ENCODE measurements around the gene QARS1. TPM values are rescaled to one million over a fixed set of nuclear protein-coding genes. Genes with fewer than 3 reads are reported as not detected.

The QARS1 gene
- total RNA-seq, 4 donors from 2014 or later = 295 to 361 (median 342) TPM

- Histone ChIP-seq H3K9me3 (no peaks in the 10 kb centered on the region), H3K36me3 (peaks cover 0 to 28% (median 0%) of the 10 kb centered on the region in 3 donors), H3K4me1 (peaks cover 0 to 37% (median 9%) of the 10 kb centered on the region in 4 donors), H3K4me3 (peak within 1 kb of the TSS; percentile 91 to 100 (median 95)), H3K27ac (peak within 1 kb of the TSS; percentile 94 to 100 (median 97)), H3K27me3 (no peaks in the 10 kb centered on the region)
- peak; percentile 50 to 83 for TF ChIP-seq POLR2A (IDR thresholded peaks at IDR 0.05)
- TF ChIP-seq, protein P1, sequence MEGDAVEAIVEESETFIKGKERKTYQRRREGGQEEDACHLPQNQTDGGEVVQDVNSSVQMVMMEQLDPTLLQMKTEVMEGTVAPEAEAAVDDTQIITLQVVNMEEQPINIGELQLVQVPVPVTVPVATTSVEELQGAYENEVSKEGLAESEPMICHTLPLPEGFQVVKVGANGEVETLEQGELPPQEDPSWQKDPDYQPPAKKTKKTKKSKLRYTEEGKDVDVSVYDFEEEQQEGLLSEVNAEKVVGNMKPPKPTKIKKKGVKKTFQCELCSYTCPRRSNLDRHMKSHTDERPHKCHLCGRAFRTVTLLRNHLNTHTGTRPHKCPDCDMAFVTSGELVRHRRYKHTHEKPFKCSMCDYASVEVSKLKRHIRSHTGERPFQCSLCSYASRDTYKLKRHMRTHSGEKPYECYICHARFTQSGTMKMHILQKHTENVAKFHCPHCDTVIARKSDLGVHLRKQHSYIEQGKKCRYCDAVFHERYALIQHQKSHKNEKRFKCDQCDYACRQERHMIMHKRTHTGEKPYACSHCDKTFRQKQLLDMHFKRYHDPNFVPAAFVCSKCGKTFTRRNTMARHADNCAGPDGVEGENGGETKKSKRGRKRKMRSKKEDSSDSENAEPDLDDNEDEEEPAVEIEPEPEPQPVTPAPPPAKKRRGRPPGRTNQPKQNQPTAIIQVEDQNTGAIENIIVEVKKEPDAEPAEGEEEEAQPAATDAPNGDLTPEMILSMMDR (IDR thresholded peaks at IDR 0.05) = peak in 5 of 6 experiments; percentile 47 to 66 (median 53)
- peak; percentile 94 to 98 (median 98) for DNase-seq
Observed at GRCh38 chr3:49093853-49094767, 10.4 kb downstream of the QARS1 start, which contains the start of gene QRICH1. Gene QRICH1, minus strand, starts transcription at chr3:49094071. Its CDS starts 17,054 bp downstream, at chr3:49077017.

GRCh38 chr3:49092938-49093852 lies 11.4 kb downstream of the QARS1 start:
- peak; percentile 85 to 93 (median 88) for DNase-seq
- Histone ChIP-seq H3K4me1 (peaks cover 0 to 37% (median 9%) of the 10 kb centered on the region in 4 donors), H3K36me3 (peaks cover 0 to 19% (median 0%) of the 10 kb centered on the region in 3 donors), H3K27ac (peak overlapping the region; percentile 94 to 100 (median 97)), H3K9me3 (no peaks in the 10 kb centered on the region), H3K4me3 (peak overlapping the region; percentile 91 to 100 (median 95)), H3K27me3 (no peaks in the 10 kb centered on the region)
- TF ChIP-seq POLR2A (IDR thresholded peaks at IDR 0.05) = no peak

GRCh38 chr3:49081429-49081828 lies 23.1 kb downstream of the QARS1 start:
- no peak overlapping the region for H3K4me3 ChIP-seq
- H3K27ac ChIP-seq = no peak overlapping the region
- no peaks in the 10 kb centered on the region for H3K4me1 ChIP-seq
- no peaks in the 10 kb centered on the region for H3K9me3 ChIP-seq
- peaks cover 0 to 19% (median 0%) of the 10 kb centered on the region in 3 donors for H3K36me3 ChIP-seq
- no peaks in the 10 kb centered on the region for H3K27me3 ChIP-seq
- TF ChIP-seq, protein P1 (IDR thresholded peaks at IDR 0.05) = no peak
- TF ChIP-seq POLR2A (IDR thresholded peaks at IDR 0.05) = no peak
- DNase-seq = no peak

GRCh38 chr3:49079270-49079669 lies 25.3 kb downstream of the QARS1 start:
- Histone ChIP-seq H3K27ac (no peak overlapping the region), H3K4me1 (no peaks in the 10 kb centered on the region), H3K27me3 (no peaks in the 10 kb centered on the region), H3K36me3 (peaks cover 0 to 41% (median 0%) of the 10 kb centered on the region in 3 donors), H3K4me3 (no peak overlapping the region), H3K9me3 (no peaks in the 10 kb centered on the region)
- TF ChIP-seq, protein P1 (IDR thresholded peaks at IDR 0.05) = no peak
- TF ChIP-seq POLR2A (IDR thresholded peaks at IDR 0.05) = no peak
- DNase-seq = no peak

DNA sequence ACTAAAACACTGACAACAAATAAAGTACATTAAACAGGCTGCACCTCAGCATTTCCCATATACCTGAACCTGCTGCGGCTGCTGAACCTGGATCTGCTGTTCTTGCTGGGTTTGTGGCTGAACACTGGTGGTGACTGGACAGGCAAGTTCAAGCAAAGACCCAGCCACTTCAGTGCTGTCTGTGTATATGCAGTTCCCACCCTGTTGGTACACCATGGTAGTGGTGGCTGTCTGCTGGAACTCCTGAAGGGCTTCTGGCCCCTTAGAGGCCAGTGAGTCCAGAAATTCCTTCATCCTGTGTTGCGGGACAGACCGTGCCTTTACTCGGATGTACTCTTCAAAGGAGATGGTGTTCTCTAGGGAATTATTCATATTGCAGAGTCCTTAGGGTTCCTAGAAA lies 27.9 kb downstream of the QARS1 start:
- no peaks in the 10 kb centered on the region for H3K9me3 ChIP-seq
- DNase-seq = no peak
- no peaks in the 10 kb centered on the region for H3K4me1 ChIP-seq
- no peak overlapping the region for H3K27ac ChIP-seq
- TF ChIP-seq, protein P1 (IDR thresholded peaks at IDR 0.05) = no peak
- TF ChIP-seq POLR2A (IDR thresholded peaks at IDR 0.05) = no peak
- H3K36me3 ChIP-seq = peaks cover 0 to 61% (median 0%) of the 10 kb centered on the region in 3 donors
- H3K27me3 ChIP-seq = no peaks in the 10 kb centered on the region
- H3K4me3 ChIP-seq = no peak overlapping the region

Data from Peyer's patch (tissue), 4 donors.